ENCODE measurements around the gene ZBTB47.

ZBTB47 gene

DNA sequence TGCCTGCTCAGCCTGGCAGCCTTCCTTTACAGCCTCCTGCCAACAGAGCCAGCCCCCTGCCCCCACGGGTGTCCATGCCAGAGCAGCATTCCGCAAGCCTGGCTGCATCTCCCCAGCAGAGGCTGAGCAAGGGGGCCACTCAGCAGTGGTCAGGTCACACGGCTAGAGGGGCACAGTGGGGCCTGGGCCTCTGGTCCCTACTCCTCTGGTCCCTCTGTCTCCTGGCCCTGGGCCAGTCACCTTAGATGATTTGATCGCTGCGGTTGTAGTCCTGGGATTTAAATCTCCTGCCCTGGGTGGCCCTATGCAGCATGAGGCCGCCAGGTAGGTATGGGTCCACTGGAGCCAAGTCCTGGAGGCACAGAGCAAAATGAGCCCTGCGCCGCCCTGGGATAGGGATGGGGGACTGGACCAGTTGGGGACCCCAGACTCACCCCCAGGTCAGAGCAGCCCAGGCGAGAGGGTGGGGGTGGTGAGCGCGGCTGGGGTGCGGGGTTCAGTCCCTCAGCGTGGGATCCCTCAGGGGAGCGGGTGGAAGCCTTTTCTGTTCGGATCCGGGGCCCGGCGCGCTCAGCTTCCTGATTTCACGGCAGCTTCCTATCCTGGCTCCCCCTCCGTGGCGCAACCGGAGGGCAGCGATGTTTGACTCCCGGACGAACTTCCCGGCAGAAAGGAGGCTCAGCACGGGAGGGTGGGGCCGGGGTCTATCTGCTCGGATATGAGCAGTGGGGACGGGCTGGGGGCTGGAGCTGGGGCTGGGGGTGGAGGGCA lies at the start of gene ZBTB47:
TSS of gene ZBTB47 (plus strand) at position 138 of the 771 bp plus-strand sequence. CDS start 4,659 bp downstream, outside the sequence.
- no peak for DNase-seq

GRCh38 chr3:42605546-42606173 lies 47.8 kb upstream of the ZBTB47 start:
- no peak for DNase-seq

- no peak for DNase-seq
Observed at GRCh38 chr3:42608581-42608980, 44.9 kb upstream of the ZBTB47 start.

GRCh38 chr3:42610976-42611375 lies 42.5 kb upstream of the ZBTB47 start:
- no peak for DNase-seq

GRCh38 chr3:42612217-42612616 lies 41.3 kb upstream of the ZBTB47 start:
- no peak for DNase-seq

DNA sequence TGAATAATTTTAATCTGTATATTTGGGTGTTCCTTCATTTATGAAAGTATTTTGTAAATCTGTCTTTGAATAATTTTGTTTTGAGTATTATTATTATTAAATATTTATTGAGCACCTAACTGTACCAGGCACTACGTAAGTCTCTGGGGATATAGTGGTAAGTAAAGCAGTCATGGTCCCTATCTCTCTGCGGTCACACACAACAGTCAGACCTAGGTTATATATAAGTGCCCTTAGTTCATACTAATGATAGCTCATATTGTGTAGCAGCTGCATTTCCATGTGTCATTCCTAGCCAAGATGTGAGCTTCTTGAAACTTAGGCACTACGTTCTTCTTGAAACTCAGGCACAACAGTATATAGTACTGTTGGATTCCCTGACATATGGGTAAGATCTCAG lies 40.6 kb upstream of the ZBTB47 start:
- no peak for DNase-seq

DNA sequence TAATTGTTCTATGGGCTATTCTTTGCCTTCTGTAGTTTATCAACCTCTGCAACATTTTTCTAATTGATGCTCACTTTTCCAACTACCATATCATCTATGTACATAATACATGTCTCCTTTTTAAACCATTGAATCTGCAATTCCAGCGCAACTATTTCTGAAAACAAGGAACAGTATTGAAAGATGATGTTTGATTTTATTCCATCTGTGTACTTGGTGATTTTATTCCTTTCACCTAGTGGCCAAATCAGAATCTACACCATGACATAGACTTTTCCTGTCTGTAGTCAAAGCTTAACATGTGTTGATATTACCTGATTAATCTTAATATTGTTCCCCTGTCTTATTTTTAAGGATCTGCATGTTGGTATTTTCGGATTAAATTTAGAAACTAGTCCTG lies 40.0 kb upstream of the ZBTB47 start:
- no peak for DNase-seq

GRCh38 chr3:42631620-42632019 lies 21.9 kb upstream of the ZBTB47 start:
- DNase-seq, result no peak

DNA sequence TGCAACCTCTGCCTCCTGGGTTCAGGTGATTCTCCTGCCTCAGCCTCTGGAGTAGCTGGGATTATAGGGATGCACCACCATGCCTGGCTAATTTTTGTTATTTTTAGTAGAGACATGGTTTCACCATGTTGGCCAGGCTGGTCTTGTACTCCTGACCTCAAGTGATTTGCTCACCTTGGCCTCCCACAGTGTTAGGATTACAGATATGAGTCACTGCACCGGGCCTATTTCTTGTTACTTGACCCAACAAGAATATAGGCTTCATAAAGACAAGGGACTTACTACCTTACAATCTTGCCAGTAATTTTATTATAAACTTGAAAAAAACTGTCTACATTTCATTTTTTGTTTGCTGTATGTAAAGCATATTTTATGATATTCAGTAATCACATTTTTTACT lies 21.4 kb upstream of the ZBTB47 start:
- no peak for DNase-seq

DNA sequence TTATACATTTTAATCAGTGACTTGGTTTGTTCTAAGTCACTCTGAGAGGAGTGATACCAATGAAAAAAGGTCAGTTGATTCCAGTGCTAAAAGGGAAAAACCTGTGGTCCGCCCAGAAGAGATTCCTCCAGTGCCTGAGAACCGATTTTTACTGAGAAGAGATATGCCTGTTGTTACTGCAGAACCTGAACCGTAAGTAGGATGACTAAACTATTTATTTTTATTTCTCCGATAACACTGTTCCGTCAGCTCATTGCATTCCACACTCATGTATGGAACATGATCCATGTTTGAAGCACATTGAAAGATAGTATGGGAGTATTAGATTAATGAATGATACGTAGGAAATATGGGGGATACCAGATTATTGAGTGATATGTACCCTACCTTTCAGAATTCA lies 20.0 kb upstream of the ZBTB47 start:
- DNase-seq, result no peak

- DNase-seq, result no peak
Observed at GRCh38 chr3:42635111-42635510, 18.4 kb upstream of the ZBTB47 start.

DNA sequence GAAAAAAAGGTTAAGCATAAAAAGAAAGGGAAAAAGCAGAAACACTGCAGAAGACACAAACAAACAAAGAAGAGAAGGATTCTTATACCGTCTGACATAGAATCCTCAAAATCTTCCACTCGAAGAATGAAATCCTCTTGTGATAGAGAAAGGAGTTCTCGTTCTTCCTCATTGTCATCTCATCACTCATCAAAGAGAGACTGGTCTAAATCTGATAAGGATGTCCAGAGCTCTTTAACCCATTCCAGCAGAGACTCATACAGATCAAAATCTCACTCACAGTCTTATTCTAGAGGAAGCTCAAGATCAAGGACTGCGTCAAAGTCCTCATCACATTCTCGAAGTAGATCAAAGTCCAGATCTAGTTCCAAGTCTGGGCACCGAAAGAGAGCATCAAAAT lies 16.5 kb upstream of the ZBTB47 start:
- no peak for DNase-seq

GRCh38 chr3:42638339-42638842 lies 15.1 kb upstream of the ZBTB47 start:
- DNase-seq, result no peak

GRCh38 chr3:42639192-42639591 lies 14.3 kb upstream of the ZBTB47 start:
- DNase-seq, result no peak

- no peak for DNase-seq
Observed at GRCh38 chr3:42640129-42640528, 13.4 kb upstream of the ZBTB47 start.

GRCh38 chr3:42640771-42641370 lies 12.6 kb upstream of the ZBTB47 start:
- DNase-seq, result no peak

- DNase-seq, result no peak
Observed at GRCh38 chr3:42647821-42648459, 5.6 kb upstream of the ZBTB47 start.

GRCh38 chr3:42649006-42649405 lies 4.5 kb upstream of the ZBTB47 start:
- no peak for DNase-seq

DNA sequence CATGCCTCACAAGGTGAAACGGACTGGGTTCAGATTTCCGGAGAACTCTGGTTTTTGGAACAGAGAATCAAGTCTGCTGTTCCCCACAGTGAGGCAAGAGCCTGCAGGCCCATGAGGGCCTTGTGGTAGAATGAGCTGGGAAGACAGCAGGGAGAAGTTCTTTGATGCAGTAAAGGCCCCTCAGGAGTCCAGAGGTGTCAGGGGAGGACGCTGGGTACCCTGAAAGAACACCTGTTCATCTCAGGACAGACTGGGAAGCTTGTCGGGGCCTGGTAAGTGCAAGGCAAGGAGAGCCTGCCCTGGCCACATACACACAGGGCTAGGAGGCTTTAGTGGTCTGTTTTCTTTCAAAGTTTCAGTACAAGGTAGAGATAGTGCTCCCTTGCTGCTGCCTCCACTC lies 3.7 kb upstream of the ZBTB47 start:
- no peak for DNase-seq

- no peak for DNase-seq
Observed at GRCh38 chr3:42651248-42652091, 2.0 kb upstream of the ZBTB47 start.

DNA sequence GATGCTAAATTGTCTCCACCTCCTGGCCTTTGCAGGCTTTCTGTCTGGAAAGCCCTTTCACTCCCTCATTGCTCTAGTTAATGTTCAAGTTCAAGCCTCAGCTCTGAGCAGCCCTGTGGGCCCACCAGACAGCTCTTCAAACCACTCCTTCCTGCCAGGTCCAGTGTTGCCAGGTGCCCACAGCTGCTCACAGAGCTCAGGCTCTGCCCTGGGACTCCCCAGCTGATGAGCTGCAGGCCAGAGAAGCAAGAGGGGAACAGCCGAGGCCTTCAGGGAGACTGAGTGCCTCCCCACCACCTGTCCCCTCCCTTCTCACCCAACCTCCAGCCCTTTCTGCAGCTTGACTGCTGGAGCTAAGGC lies 1.3 kb upstream of the ZBTB47 start:
- no peak for DNase-seq

GRCh38 chr3:42652611-42653302 lies 740 bp upstream of the ZBTB47 start:
- DNase-seq, result no peak
